IPS DF 4.7 (cell line): ENCODE results near the gene HCRTR1.

Experiments
- DNase-seq: peaks from one replicate; pipeline ENCODE4 v3.0.0-alpha.2; 2013; ENCODE audit warnings: low spot score; ENCODE audit errors: extremely low read depth

The HCRTR1 gene

DNA sequence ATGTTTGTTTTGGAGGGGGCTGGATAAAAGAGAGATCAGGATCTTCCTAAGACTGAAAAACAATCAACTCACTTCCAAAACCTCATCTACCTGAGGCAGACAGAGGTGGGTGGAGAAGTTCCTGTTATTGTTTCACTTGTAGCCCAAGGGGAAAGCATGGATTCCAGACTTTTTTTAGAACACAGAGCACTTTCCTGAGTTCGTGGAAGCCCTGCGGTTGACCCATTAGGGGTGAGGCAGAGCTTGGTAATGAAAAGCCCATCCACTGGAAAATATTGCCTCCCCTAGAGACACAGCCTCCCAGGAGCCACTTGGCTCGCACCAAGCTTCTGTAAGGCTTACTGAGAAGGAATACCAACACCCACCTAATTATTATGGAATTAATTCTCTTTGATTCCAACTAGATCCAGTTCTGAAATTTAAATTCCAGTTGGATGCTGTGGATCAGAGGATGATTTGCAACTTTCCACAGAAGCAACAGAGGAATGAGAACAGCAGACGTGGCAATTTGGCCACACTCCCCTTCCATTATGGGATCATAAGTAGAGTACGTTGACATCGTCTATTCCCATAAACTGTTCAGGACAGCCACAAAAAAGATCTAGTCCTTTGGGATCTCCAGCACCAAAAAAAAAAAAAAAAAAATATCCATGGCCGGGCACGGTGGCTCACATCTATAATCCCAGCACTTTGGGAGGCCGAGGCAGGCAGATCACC is 31.3 kb downstream of the HCRTR1 start:
- no peak for DNase-seq

- no peak for DNase-seq
Measured at GRCh38 chr1:31650161-31651088, 32.9 kb downstream of the HCRTR1 start.

DNA sequence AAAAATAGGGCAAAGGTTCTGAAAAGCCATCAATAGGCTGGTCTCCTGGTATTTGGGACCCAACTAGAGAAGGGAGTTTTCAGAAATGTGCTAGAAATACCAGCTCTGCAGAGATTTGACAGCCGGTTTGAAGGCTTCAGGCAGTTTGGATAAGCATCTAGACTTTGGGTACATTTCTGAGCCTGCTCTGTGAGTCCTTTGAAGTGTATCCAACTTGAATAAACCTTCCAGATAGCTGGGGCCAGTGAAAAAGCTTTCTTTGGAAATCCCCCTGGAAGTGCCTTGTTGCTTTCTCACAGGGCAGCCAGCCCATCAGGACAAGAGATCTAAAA is 33.6 kb downstream of the HCRTR1 start:
- no peak for DNase-seq

GRCh38 chr1:31651766-31652165 is 34.3 kb downstream of the HCRTR1 start:
- DNase-seq, result no peak

DNA sequence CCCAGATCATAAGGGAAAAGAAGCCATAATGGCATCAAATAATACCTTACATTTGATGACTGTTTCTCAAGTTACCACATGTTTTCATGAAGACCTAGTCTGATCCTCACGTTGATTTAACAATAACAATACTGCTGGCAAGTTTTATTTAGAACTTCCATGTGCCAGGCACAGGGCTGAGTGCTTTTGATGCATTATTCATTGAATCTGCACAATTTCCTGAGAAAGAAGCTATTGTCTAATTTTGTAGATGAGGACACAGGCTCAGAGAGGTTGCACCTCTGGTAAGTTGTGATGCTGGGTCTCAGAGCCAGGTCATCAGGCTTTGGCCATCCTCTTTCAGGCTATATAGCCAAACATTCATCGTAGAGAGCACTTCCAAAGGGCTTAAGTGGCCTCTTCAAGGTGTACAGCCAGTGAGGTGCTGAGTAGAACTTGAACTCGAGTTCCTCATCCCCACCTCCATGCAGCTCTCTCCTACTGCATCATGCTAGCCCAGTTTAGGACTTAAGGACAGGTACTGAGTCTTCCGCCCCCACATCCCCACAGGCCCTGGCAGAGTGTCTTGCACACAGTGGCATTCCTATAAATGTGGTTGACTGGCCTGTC is 35.5 kb downstream of the HCRTR1 start:
- DNase-seq, result no peak

- no peak for DNase-seq
Measured at GRCh38 chr1:31653717-31654473, 36.4 kb downstream of the HCRTR1 start.

DNA sequence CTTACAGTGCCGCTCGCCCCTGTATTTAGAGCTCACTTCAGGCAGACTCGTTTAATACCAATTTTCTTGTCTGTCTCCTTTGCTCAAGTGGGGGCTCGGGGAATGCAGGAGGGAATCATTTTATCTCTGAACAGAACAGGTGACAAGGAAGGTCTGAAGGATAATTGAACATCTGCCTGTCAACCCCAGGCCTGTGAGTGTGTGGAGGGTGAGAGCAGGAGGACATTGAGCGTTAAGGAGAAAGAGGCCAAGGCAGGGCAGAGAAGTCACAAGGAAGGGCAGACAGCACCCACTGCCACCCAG is 36.9 kb downstream of the HCRTR1 start:
- DNase-seq, result no peak

GRCh38 chr1:31655104-31655503 is 37.6 kb downstream of the HCRTR1 start:
- DNase-seq, result no peak

DNA sequence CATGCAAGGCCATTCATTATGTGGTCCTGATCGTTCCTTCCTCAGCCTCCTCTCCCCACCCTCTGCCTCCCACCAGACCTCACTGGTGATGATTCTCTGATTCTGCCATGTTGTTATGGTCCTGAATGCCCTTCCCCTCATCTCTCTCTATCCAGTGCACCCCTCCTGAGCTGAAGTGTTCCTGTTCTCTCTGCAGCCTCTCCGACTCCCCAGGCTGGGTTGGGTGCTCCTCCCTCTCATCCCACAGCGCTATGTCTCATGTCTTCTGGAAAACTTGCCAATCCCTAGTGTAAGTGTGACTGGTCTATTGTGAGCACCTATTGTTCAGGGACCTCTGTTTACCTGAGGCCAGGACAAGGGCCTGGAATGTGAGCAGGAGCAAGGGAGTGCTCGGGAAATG is 38.3 kb downstream of the HCRTR1 start:
- DNase-seq, result no peak

- DNase-seq, result no peak
Measured at GRCh38 chr1:31657020-31657804, 39.7 kb downstream of the HCRTR1 start.

DNA sequence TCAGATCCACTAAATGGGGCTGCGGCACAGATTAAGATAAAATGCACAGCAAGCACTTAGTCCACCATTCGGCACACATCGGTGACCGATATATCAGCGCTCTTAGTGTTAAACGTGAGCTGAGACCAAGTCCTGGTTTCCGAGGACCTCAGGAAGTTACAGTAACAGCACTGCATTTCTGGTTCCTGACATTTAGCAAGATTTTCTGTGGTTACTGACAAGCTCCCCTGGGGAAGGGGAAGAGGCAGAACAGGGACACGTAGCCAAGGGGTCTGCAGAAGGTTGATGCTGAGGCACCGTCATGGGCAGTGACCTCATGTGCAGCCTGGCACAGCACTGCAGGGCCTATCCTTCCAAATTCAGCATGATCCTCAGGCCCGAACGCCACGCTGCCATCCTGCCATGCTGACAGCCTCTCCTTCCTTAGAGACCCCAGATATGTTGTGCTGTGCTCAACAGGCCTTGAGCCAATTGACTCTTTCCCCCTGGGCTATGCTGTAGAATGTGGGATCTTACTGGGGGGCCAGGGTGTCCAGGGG is 40.6 kb downstream of the HCRTR1 start:
- DNase-seq, result no peak

DNA sequence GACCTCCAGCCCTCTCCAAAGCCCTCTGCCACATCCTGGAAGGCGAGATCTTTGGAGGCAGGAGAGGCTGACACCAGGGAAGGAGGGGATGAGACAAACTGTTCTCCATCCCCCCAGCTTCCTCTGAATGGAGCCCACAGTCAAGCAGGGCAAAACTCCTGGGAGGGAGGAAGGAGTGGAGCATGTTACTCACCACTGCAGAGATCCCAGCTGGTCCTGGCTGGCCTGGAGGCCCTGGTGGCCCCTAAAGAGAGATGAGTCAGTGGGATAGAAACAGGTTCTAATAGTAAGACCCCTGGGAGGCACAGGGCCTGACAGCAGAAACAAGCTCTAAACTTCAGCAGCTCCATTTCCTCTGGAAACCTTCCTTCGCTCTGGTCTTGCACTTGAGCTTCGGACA is 41.2 kb downstream of the HCRTR1 start:
- DNase-seq, result no peak

DNA sequence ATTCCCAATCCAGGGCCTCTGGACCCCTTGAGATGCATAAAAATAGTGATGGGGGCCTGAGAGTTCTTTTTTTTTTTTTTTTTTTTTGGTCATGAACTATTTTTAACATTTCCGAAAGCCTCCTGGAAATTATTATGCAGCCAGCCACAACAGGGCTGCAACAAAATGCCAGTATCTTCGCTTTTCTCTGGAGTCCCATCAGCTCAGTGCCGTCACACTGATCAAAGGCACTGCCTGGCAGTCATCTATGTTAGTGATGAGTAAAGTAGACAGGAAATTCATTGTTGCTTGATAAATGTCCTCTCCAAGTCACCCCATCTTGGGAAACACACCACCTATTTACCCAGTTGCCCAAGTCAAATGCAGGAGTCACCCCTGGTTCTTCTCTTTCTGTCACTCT is 42.4 kb downstream of the HCRTR1 start:
- DNase-seq, result no peak

DNA sequence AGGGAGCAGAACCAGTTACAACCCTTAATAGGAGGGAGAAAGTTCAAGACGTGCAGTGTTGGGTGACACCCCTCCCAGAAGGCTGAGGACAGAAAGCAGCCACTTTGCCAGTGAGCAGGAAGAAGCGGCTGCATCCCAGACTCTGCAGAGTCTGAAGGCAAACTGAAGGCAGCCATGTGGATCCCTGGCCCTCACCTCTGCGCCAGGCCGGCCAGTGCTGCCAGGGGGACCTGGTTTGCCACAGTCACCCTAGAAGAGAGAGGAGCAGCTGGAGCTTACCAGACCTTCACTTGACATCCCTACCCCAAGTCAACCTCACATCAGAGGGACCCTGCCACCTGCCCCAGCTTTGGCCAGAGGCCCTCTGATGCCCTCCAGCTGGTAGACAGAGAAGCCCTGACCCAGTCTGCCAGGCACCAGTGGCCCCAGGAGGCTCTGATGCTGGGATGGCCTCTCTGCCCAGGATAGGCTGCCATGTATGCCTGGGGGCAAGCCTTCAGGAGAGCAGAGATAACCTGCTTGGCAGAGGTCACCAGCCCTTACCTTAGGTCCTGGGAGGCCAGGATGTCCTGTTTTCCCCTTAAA is 43.5 kb downstream of the HCRTR1 start:
- no peak for DNase-seq

DNA sequence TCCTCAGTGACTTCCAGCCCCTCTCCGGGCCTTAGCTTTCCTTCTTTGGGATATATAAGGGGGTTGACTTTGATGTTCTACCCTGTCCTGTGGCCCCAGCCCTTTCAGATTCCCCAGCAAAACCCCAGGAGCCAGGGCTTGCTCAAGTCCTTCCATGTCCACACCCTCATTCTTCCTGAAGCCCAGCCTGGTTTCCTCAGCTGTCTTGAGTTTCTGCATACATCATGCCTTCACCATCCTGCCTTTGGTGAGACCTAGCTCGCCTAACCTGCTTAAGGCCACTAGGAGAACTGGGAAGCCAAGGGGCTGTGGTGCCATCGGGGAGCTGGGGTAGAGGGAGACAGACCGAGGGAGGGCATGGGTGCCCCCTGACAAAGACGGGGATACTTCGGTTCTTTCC is 44.4 kb downstream of the HCRTR1 start:
- no peak for DNase-seq

DNA sequence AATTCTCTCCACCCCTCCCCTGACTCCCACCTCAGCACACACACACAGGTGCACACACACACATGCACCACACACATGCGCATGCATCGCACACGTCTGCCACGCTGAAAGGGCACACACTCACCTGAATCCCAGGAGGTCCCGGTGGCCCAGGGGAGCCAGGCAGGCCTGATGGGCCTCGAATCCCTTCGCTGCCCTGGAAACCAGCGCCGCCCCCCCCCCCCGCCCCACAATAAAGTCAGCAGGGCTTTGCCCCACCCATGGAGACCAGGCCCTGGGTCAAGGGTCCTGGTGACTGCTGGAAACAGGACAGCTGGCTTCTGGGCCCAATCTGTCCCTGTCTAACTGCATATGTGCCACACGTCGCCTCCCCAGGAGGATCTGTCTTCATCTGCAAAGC is 45.0 kb downstream of the HCRTR1 start:
- no peak for DNase-seq

DNA sequence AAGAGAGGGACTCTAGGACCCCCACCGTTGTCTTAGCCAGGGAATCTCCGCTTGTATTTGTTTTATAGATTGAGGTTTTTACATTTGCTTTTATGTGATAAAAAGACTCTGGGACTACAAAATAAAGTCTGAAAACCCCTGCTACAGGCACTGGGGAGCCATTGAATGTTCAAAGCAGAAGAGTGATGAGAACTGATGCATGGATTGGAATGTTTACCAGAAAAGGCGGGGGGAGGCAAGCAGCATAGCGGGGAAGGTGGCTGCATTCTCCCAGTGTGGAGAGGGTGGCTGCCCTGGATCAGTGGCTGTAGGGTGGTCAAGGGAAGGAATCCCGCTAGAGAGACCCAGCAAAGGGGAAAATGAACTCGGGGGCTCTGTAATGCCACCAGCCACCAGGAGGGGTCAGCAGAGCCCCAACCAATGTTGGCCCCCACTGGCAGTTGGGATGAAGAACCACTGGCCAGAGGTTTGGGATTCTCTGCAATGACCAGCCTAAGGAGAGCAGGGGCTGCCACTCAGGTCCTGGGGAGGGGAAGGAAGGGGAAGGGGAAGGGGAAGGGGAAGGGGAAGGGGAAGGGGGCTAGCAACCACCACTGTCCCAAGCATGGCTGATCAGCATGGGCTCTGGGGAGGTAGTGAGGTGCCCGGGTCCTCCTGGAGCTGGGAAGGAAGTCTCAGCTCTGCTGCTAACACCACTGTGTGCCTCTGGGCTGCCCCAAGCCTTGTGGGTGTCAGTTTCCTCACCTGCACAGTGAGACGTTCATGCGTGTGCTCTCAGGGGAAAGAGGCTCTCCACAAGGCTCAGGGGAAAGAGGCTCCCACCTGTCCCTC is 46.3 kb downstream of the HCRTR1 start:
- no peak for DNase-seq

- no peak for DNase-seq
Measured at GRCh38 chr1:31664528-31664927, 47.0 kb downstream of the HCRTR1 start.

GRCh38 chr1:31665234-31665878 is 47.9 kb downstream of the HCRTR1 start:
- DNase-seq, result no peak
